Activated T-helper 1 cell treated with anti-CD3 and anti-CD28 coated beads, Interleukin-12 subunit alpha, Interleukin-12 subunit beta, Interleukin-2, Interleukin-4 antibody, amounts not matched to agents 30 ng/mL and 10 ng/mL and 1 ng/mL, durations not matched to agents 14 hours and 24 hours and 36 hours (primary cell): ENCODE measurements around the gene FMO2. TPM values are rescaled to one million over a fixed set of nuclear protein-coding genes. Genes with fewer than 3 reads are reported as not detected.

Experiments used
- DNase-seq: peaks from one replicate; pipeline ENCODE4 v3.0.0; 2021; ENCODE audit warnings: low spot score
- H3K27ac Mint-ChIP-seq: one replicate; pipeline ENCODE4 v1.8.0; 2021; ENCODE audit warnings: mild to moderate bottlenecking, mixed read lengths
- H3K27me3 Mint-ChIP-seq: one replicate; pipeline ENCODE4 v1.8.0; 2022; ENCODE audit warnings: mild to moderate bottlenecking, moderate library complexity, mixed read lengths; ENCODE audit not compliant: insufficient read depth
- H3K36me3 Mint-ChIP-seq: one replicate; pipeline ENCODE4 v1.8.0; 2021; ENCODE audit warnings: low read depth, mixed read lengths
- H3K4me1 Mint-ChIP-seq: one replicate; pipeline ENCODE4 v1.8.0; 2021; ENCODE audit warnings: low read depth, mixed read lengths
- H3K4me3 Mint-ChIP-seq: one replicate; pipeline ENCODE4 v1.8.0; 2021; ENCODE audit warnings: mild to moderate bottlenecking, moderate library complexity, mixed read lengths
- H3K9me3 Mint-ChIP-seq: one replicate; pipeline ENCODE4 v1.8.0; 2021; ENCODE audit warnings: mixed read lengths
- intact Hi-C: fragments of 100-400 bp; cut with micrococcal nuclease; formaldehyde crosslinking; loops from one replicate; pipeline ENCODE4 v1.15.1; 2024
- total RNA-seq: library from RNA; stranded (reverse); gene quantifications from 2 replicates; pipeline ENCODE4 v1.2.3, GENCODE V29; 2022

FMO2 gene
- total RNA-seq, 1 donor from 2014 or later: not detected

DNA sequence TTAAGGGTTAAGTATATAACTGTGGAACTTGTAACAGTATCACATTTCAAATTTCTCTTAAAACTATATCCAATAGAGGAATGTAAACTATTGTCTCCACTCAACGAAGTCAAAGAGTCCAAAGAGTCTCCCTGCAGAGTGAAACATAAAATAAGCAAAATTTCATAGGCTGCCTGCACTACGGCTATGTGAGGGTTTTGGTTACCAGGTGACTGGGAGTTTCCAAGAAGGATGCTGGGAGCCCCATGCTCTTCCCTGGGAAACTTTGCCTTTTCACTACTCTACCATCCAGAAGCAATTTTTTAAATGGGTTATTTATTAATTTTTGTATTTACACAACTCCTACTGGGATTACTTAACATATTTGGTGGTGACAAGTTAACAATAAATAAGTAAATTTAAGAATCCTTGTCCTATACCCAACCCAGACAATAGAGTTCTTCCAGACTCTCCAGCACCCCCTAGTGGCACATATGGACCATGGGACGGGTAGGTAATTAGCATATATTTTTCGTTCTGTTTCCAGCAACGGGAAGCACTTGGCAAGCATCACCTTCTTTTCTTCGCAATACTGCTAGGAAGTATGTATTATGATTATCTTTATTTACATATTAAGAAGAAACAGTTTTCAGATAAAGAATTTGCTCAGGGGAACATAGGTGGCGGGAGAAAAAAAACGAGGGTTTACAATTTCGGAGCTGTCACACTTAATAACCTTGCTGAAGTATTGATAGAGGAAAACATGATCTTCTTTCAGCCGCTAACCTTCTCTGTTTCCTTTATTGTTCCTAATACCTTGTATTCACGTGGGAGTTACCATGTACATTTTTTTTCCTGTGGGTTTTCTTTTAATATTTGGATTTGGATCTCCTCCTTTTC is 3.5 kb downstream of the FMO2 start:
- Mint-ChIP-seq H3K27ac (no peak overlapping the region), H3K27me3 (peaks cover 11% of the 10 kb centered on the region), H3K9me3 (no peaks in the 10 kb centered on the region), H3K36me3 (no peaks in the 10 kb centered on the region), H3K4me3 (no peak overlapping the region), H3K4me1 (no peaks in the 10 kb centered on the region)
- intact Hi-C loops: loop anchor here (1.0 to 5.0 kb wide), 3 partner anchors 126 to 1259 kb away; partner anchors contain the start of gene FMO4
- no peak for DNase-seq

DNA sequence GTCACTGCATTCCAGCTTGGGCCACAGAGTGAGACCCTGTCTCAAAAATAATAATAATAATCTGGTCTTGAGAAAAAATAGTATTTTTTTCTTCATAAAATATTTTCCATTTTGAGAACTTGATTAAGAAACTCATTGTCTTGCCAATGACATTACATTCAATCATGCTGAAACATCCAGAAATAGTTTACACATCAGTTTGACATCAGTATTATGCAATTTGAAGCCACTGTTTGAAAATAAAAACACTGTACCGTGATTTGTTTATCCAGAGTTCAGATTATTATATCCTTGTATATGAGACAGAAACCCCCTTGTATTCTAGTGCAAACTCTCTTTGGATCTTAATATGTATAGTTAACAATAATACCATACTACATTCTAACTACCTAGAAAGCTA is 6.9 kb downstream of the FMO2 start:
- Mint-ChIP-seq H3K4me1 (no peaks in the 10 kb centered on the region), H3K27me3 (peaks cover 7% of the 10 kb centered on the region), H3K36me3 (no peaks in the 10 kb centered on the region), H3K27ac (no peak overlapping the region), H3K9me3 (no peaks in the 10 kb centered on the region), H3K4me3 (no peak overlapping the region)
- intact Hi-C loops: no loop called here
- no peak for DNase-seq

DNA sequence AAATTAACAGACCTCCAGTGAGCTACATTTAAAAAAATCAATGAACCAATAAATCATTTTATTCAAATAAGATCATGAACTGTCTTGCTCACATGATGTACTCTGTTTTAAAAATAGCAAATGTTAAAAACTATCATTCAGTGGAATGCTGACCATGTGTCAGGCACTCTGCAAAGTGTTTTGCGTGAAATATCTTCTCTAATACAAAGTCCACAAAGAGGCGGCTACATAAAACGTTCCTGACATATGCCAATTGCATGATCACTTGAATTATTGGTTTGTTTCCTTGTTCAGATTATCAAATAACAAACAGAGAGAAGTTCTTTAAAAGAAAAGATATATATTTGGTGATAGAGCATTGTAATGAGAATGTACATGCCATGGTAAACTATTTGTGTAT is 10.7 kb downstream of the FMO2 start:
- Mint-ChIP-seq H3K4me3 (no peak overlapping the region), H3K9me3 (no peaks in the 10 kb centered on the region), H3K27ac (no peak overlapping the region), H3K36me3 (no peaks in the 10 kb centered on the region), H3K4me1 (no peaks in the 10 kb centered on the region), H3K27me3 (peaks cover 4% of the 10 kb centered on the region)
- intact Hi-C loops: no loop called here
- DNase-seq: no peak

DNA sequence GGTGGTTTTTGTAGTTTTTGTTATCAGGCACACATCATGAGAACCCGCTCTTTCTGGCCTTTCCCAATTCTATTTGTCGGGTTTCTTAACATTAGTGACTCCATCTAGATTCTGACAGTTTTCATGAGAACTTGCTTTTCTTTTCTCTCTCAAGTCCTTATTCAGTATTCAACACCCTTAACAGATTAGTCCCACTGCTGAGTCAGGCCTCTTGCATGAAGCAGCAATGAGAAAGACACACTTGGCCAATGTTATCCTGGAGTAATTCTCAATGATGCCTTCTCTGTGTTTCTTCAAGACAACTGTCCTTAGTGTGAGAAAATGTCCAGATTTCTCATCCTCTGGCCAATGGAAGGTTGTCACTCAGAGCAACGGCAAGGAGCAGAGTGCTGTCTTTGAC is 11.3 kb downstream of the FMO2 start:
- intact Hi-C loops: no loop called here
- no peak overlapping the region for H3K27ac Mint-ChIP-seq
- peaks cover 4% of the 10 kb centered on the region for H3K27me3 Mint-ChIP-seq
- DNase-seq: no peak
- no peaks in the 10 kb centered on the region for H3K36me3 Mint-ChIP-seq
- no peak overlapping the region for H3K4me3 Mint-ChIP-seq
- no peaks in the 10 kb centered on the region for H3K4me1 Mint-ChIP-seq
- H3K9me3 Mint-ChIP-seq: no peaks in the 10 kb centered on the region

DNA sequence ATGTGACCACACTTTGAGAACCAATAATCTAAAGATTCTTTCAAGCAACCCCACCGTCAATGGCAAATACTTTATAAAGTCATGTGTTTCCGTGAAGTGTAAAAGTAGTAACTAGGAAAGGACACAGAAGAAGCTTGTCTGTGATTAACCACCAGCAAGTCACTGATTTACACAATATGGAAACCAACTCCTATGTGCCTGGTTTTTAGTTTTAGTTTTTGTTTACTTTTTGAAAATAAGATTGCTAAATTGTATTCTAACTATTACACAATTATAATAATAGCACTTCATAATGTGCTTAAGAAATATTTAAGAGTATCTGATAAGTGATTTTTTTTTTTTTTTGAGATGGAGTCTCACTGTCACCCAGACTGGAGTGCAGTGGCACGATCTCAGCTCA is 13.0 kb downstream of the FMO2 start:
- no peak for DNase-seq
- H3K27me3 Mint-ChIP-seq: peaks cover 4% of the 10 kb centered on the region
- intact Hi-C loops: no loop called here
- no peaks in the 10 kb centered on the region for H3K4me1 Mint-ChIP-seq
- H3K4me3 Mint-ChIP-seq: no peak overlapping the region
- H3K9me3 Mint-ChIP-seq: no peaks in the 10 kb centered on the region
- no peak overlapping the region for H3K27ac Mint-ChIP-seq
- H3K36me3 Mint-ChIP-seq: no peaks in the 10 kb centered on the region

DNA sequence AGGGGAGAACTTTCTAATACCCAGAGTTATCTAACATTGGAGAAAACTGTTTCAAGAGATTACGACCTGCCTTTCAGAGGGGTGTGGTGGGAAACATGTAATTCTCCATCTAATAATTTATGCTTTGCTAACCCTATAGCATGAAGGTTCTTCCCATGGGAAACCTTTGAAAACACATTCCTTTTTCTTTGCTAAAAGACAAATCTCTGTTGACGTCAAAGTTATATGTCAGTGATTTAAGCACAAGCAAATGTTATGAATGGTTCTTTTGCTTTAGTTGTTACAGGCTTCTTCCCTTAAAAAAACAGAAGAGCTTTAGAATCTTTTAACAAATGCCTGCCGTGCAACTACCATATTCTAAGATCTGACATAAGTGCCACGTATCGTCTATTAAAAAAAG is 19.2 kb downstream of the FMO2 start:
- peaks cover 7% of the 10 kb centered on the region for H3K27me3 Mint-ChIP-seq
- no peak overlapping the region for H3K4me3 Mint-ChIP-seq
- no peaks in the 10 kb centered on the region for H3K4me1 Mint-ChIP-seq
- H3K36me3 Mint-ChIP-seq: no peaks in the 10 kb centered on the region
- H3K27ac Mint-ChIP-seq: no peak overlapping the region
- no peak for DNase-seq
- no peaks in the 10 kb centered on the region for H3K9me3 Mint-ChIP-seq
- intact Hi-C loops: no loop called here

DNA sequence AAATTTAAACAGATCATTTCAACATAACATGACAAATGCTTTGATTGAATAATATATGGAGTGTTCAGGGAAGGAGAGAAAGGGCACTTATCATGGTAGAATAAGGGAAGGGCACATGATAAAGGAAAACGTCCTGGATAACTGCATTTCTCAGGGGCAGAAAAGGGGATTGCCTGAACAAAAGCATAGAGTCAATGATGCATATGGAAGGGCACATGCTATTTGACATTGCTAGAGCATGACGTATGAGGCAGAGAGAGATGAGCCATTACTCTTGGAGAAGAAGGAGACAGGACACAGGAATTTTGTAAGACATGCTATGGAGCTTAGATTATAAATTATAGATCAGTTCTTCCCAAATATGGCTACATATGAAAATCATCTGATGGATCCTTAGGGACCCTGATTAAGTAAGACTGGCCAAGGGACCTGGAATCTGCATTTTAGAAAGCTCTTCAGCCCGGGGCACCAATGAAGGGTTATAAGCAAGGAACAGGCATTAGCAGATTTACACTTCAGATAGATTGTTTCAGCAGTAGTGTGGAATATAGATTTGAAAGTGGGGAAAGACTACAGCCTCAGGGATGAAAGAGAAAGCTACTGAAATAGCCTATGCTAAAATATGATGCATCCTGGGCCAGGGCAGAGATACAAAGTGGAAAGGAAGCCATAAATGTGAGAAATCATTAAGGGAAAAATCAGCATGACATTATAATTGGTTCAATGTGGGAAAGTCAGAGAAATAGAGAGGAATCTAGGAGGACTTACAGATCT is 21.3 kb downstream of the FMO2 start:
- no peaks in the 10 kb centered on the region for H3K9me3 Mint-ChIP-seq
- H3K4me1 Mint-ChIP-seq: no peaks in the 10 kb centered on the region
- H3K4me3 Mint-ChIP-seq: no peak overlapping the region
- intact Hi-C loops: no loop called here
- H3K36me3 Mint-ChIP-seq: no peaks in the 10 kb centered on the region
- peaks cover 3% of the 10 kb centered on the region for H3K27me3 Mint-ChIP-seq
- no peak for DNase-seq
- H3K27ac Mint-ChIP-seq: no peak overlapping the region

DNA sequence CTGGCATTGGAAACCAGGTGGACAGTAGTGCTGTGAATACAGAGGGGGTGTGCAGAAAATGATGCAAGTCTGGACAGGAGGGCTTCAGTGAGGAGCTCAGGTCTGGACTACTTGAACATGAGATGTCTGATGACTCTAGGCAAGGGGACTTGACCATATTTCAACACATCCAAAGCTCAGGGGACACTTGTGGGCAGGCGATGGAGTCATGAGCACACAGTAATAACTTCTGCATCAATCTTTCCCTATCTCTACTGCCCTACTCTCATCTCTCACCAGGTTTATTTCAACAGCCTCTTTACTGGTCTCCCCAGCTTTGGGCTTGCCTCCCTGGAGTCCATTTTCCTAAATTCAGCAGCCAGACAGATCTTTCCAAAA is 21.9 kb downstream of the FMO2 start:
- intact Hi-C loops: no loop called here
- no peak overlapping the region for H3K27ac Mint-ChIP-seq
- no peaks in the 10 kb centered on the region for H3K9me3 Mint-ChIP-seq
- H3K36me3 Mint-ChIP-seq: no peaks in the 10 kb centered on the region
- peaks cover 3% of the 10 kb centered on the region for H3K27me3 Mint-ChIP-seq
- no peak for DNase-seq
- no peak overlapping the region for H3K4me3 Mint-ChIP-seq
- no peaks in the 10 kb centered on the region for H3K4me1 Mint-ChIP-seq

DNA sequence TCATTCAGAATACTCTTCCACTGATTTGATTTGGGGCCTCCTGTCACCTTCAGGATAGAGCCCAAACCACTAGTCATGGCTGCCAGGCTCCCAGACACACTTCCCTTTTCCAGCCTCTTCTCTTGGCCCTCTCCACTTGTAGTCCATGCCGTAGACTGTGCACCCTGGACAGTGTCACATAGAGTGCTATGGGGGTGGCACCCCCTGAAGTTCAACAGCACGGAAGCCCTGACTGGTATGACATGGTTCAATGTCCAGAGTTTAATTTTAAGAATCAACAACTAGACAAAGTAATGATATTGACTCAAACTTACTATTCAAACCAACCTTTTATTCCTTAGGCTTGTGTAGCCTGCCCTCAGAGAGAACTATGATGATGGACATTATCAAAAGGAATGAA is 22.3 kb downstream of the FMO2 start:
- Mint-ChIP-seq H3K36me3 (no peaks in the 10 kb centered on the region), H3K4me1 (no peaks in the 10 kb centered on the region), H3K9me3 (no peaks in the 10 kb centered on the region), H3K4me3 (no peak overlapping the region), H3K27me3 (peaks cover 3% of the 10 kb centered on the region), H3K27ac (no peak overlapping the region)
- intact Hi-C loops: no loop called here
- DNase-seq: no peak

DNA sequence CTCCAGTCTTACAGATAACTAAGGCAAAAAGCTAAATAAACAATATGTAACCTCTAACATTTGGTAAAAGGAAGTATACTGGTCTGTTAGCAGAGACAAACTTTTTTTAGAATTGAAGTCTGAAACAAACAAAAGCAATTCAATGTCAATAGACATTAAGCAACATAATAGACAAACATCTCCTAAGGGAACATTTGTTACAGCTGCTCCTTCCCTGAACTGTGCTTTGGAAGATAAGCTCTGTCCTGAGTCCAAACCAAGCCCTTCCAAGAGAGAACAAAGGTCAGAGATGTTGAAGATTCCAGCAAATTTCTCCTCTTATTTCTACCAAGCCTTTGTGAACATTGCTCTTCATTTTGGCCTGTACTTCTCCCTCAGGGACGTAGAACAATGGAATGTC is 25.3 kb downstream of the FMO2 start:
- intact Hi-C loops: no loop called here
- H3K4me1 Mint-ChIP-seq: no peaks in the 10 kb centered on the region
- H3K27ac Mint-ChIP-seq: no peak overlapping the region
- H3K27me3 Mint-ChIP-seq: peaks cover 1% of the 10 kb centered on the region
- H3K4me3 Mint-ChIP-seq: no peak overlapping the region
- H3K36me3 Mint-ChIP-seq: no peaks in the 10 kb centered on the region
- DNase-seq: no peak
- no peaks in the 10 kb centered on the region for H3K9me3 Mint-ChIP-seq

DNA sequence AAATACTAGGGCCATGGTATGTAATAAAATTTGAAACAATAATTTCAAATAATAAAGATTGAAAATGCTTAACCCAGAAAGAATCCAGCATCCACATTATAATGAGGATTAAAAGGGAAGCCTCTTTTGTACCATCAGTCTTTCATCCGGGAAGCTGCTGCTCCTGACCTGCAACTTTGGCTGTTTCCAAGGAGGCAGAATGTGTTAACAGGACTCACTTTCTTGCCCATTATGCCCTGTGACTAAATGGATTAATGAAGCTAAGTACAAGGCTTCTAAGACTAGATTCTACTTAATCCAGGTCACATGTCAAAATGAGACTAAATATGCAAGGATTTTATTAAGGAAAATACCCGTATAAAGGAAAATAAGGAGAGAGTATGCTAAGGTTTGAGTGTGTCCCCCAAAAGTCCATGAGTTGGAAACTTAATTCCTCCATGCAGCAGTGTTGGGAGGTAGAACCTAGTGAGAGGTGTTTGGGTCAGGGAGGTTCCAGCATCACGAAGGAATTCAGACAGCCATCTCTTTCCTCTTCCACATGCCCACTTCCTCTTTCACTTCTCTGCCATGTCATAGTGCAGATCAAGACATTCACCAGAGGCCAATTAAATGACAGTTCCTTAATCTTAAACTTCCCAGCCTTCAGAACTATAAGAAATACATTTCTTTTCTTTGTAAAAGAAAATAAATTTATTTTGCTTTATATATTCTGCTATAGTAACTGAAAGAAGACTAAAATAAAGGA is 27.7 kb downstream of the FMO2 start:
- no peak for DNase-seq
- H3K4me1 Mint-ChIP-seq: no peaks in the 10 kb centered on the region
- no peak overlapping the region for H3K27ac Mint-ChIP-seq
- intact Hi-C loops: no loop called here
- peaks cover 3% of the 10 kb centered on the region for H3K27me3 Mint-ChIP-seq
- no peaks in the 10 kb centered on the region for H3K36me3 Mint-ChIP-seq
- no peak overlapping the region for H3K4me3 Mint-ChIP-seq
- no peaks in the 10 kb centered on the region for H3K9me3 Mint-ChIP-seq

DNA sequence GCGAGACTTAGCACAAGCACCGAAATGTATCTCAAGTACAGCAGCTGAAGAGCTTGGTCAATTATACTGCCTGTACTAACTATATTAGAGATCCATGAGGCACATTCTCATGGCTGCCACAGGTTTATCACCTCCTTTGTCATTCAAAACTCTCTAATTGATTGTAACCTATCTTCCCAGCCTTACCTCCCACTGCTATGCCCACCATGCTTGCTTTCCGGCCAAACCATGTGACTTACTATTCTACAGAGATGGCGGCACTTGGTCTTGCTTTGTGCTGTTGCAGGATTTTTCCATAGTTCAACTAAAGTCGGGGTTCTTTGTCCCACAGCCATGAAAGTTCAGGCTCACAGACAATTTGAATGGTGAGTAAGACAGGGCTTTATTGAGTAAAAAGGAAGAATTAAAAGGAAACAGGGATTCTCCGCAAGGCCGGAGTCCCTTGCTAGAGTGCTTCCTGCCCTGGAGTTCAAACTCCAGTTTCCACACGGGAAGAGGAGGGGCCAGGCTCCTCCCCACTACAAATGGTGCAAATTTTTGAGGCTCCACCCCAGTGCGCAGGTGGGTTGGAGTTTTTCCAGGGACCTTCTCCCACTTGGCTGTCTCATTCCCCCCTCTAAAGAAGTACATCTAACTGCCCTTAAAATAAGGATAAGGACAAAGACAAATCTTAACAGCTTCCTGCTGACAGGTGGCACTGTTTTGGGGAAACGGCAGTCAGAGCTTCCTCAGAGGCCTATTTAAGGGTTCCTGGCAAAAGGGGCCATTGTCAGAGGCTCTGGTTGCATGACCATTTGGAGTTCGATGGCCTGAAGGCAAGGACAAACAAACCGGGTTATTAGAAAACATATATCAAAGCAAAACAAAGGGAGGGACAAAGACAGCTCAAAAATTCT is 28.7 kb downstream of the FMO2 start:
- no peak overlapping the region for H3K27ac Mint-ChIP-seq
- no peak overlapping the region for H3K4me3 Mint-ChIP-seq

More for the DNA sequence above, 28.7 kb downstream of the FMO2 start:
- H3K36me3 Mint-ChIP-seq: no peaks in the 10 kb centered on the region
- DNase-seq: no peak
- H3K9me3 Mint-ChIP-seq: no peaks in the 10 kb centered on the region
- peaks cover 3% of the 10 kb centered on the region for H3K27me3 Mint-ChIP-seq
- intact Hi-C loops: no loop called here
- H3K4me1 Mint-ChIP-seq: no peaks in the 10 kb centered on the region
